A673 (cell line): ENCODE data around the gene TUBA8. TPM values are rescaled to one million over a fixed set of nuclear protein-coding genes. Genes with fewer than 3 reads are reported as not detected.

Experiments
- BruUV-seq: library from RNA; stranded (reverse); fragments of 400-500 nt; replicated peaks from 2 replicates; lab custom pipeline; 2021; lab: Mats Ljungman, UMichigan
- CTCF ChIA-PET: fragments of 300-600 bp; sonication (Branson Sonifier 250); formaldehyde crosslinking; loops from one replicate; lab custom pipeline; 2022; ENCODE audit warnings: antibody characterized with exemption; lab: Charles Lee
- POLR2A ChIA-PET: fragments of 300-600 bp; sonication (Branson Sonifier 250); formaldehyde crosslinking; loops from one replicate; lab custom pipeline; 2022; ENCODE audit warnings: antibody characterized with exemption; ENCODE audit not compliant: low non-redundant PET; lab: Charles Lee
- DNase-seq: peaks from one replicate; pipeline ENCODE4 v3.0.0-alpha.2; 2015; ENCODE audit warnings: low spot score
- H3K27ac ChIP-seq: fragments of 200-600 bp; sonication (generic); 2 replicates; pipeline ENCODE4 v1.5.1; 2016; ENCODE audit warnings: mixed run types, low read depth, mild to moderate bottlenecking, mixed read lengths, antibody characterized with exemption, low read length; ENCODE audit not compliant: poor library complexity, severe bottlenecking
- H3K27me3 ChIP-seq: fragments of 200-600 bp; sonication (generic); replicated peaks from 2 replicates; pipeline ENCODE4 v1.6.1; 2017; ENCODE audit warnings: mixed run types, low read depth, mild to moderate bottlenecking, mixed read lengths, antibody characterized with exemption, low read length; ENCODE audit not compliant: insufficient read depth, poor library complexity
- H3K36me3 ChIP-seq: fragments of 200-600 bp; sonication (generic); 2 replicates; pipeline ENCODE4 v1.6.1; 2016; ENCODE audit warnings: mixed run types, mild to moderate bottlenecking, mixed read lengths, antibody characterized with exemption, low read length; ENCODE audit not compliant: insufficient read depth, poor library complexity, severe bottlenecking
- H3K4me1 ChIP-seq: fragments of 200-600 bp; sonication (generic); 2 replicates; pipeline ENCODE4 v1.6.1; 2017; ENCODE audit warnings: mixed run types, mild to moderate bottlenecking, mixed read lengths, antibody characterized with exemption, low read length; ENCODE audit not compliant: insufficient read depth, poor library complexity, severe bottlenecking
- H3K4me3 ChIP-seq: fragments of 200-600 bp; sonication (generic); 2 replicates; pipeline ENCODE4 v1.5.1; 2016; ENCODE audit warnings: low read depth, mixed run types, mild to moderate bottlenecking, mixed read lengths, low read length; ENCODE audit not compliant: poor library complexity, severe bottlenecking
- H3K9me3 ChIP-seq: fragments of 200-600 bp; sonication (generic); 2 replicates; pipeline ENCODE4 v1.6.1; 2016; ENCODE audit warnings: mixed run types, low read depth, mild to moderate bottlenecking, mixed read lengths, antibody characterized with exemption, low read length; ENCODE audit not compliant: poor library complexity, severe bottlenecking
- EZH2 ChIP-seq: fragments of 200-600 bp; sonication (generic); IDR thresholded peaks from 2 replicates; pipeline ENCODE4 v1.6.1; 2017; ENCODE audit warnings: borderline replicate concordance, low read depth, mild to moderate bottlenecking, mixed read lengths, antibody characterized with exemption, low read length; ENCODE audit not compliant: poor library complexity, severe bottlenecking
- intact Hi-C: fragments of 100-400 bp; cut with micrococcal nuclease; formaldehyde crosslinking; loops from one replicate; pipeline ENCODE4 v1.10.0; 2022; ENCODE audit not compliant: unreplicated experiment
- total RNA-seq: library from RNA; stranded (reverse); gene quantifications from 2 replicates; pipeline ENCODE4 v1.2.3, GENCODE V29; 2021
- TF ChIP-seq, protein P1 (sequence below): fragments of 300-800, 200-600 bp; sonication (generic); conservative IDR thresholded peaks from 2 replicates; pipeline ENCODE4 v1.5.1; 2017; ENCODE audit warnings: low read depth, mild to moderate bottlenecking, antibody characterized with exemption, low read length, moderate library complexity, mixed read lengths

The TUBA8 gene
- total RNA-seq, 1 experiment from 2014 or later, result 3.1 TPM

DNA sequence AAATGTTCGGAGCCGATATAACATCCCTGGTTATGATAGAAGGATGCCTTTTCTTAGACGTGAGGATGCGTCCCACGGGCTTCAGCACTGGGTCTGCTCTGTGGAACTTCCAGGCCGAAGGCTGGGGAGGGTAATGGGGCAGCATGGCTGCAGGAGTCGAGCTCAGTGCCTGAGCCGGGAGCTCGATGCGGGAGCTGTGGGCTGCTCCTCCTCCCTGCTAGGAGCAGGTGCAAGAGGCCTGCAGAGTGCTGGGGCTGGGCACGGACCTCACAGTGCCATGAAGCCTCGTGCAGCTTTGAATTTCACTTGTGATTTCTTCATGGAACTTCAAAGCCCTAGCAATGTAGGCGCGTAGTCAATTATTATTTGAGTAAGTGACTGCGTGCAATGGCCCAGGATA, 6.0 kb downstream of the TUBA8 start:
- H3K36me3 ChIP-seq, result no peaks in the 10 kb centered on the region
- BruUV-seq, result no TSS peak
- POLR2A ChIA-PET, result no interaction called here
- intact Hi-C loops, result no loop called here
- H3K4me1 ChIP-seq, result no peaks in the 10 kb centered on the region
- H3K27ac ChIP-seq, result no peak overlapping the region
- no peak for DNase-seq
- no peak overlapping the region for H3K4me3 ChIP-seq
- no peaks in the 10 kb centered on the region for H3K27me3 ChIP-seq
- CTCF ChIA-PET, result no interaction called here
- TF ChIP-seq, protein P1, sequence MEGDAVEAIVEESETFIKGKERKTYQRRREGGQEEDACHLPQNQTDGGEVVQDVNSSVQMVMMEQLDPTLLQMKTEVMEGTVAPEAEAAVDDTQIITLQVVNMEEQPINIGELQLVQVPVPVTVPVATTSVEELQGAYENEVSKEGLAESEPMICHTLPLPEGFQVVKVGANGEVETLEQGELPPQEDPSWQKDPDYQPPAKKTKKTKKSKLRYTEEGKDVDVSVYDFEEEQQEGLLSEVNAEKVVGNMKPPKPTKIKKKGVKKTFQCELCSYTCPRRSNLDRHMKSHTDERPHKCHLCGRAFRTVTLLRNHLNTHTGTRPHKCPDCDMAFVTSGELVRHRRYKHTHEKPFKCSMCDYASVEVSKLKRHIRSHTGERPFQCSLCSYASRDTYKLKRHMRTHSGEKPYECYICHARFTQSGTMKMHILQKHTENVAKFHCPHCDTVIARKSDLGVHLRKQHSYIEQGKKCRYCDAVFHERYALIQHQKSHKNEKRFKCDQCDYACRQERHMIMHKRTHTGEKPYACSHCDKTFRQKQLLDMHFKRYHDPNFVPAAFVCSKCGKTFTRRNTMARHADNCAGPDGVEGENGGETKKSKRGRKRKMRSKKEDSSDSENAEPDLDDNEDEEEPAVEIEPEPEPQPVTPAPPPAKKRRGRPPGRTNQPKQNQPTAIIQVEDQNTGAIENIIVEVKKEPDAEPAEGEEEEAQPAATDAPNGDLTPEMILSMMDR, result no peak
- TF ChIP-seq EZH2, result no peak
- no peaks in the 10 kb centered on the region for H3K9me3 ChIP-seq

DNA sequence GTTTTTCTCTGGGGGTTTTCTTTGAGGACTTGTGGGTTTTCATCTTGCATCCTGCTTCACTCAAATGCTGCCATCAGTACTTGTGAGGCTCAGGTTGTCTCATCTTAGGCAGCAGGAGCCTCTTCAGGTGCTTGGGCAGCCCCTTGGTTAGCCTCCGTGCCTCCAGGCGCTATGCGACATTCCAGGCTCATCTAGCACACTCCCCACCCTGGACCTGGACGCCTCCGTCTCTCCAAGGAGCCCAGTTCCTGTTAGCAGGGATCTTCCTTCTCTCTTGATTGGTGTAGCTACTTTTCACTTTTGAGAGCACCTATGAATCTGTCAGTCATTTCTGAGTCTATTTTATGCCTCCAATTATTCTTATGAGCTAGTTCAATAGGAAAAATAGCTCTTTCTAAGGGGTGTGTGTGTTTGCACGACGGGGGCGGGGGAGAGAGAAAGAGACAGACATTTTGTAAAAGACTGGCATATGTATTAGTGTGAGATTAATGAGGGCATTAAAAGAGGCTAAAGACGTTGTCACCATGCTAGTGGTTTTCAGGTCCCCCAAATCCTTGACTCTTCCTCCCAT, 7.8 kb downstream of the TUBA8 start:
- Histone ChIP-seq H3K4me3 (no peak overlapping the region), H3K27me3 (no peaks in the 10 kb centered on the region), H3K9me3 (no peaks in the 10 kb centered on the region), H3K27ac (no peak overlapping the region), H3K36me3 (no peaks in the 10 kb centered on the region), H3K4me1 (no peaks in the 10 kb centered on the region)
- POLR2A ChIA-PET, result no interaction called here
- CTCF ChIA-PET, result no interaction called here
- no peak for TF ChIP-seq EZH2
- TF ChIP-seq, protein P1, result no peak
- no peak for DNase-seq
- intact Hi-C loops, result no loop called here
- BruUV-seq, result no TSS peak

DNA sequence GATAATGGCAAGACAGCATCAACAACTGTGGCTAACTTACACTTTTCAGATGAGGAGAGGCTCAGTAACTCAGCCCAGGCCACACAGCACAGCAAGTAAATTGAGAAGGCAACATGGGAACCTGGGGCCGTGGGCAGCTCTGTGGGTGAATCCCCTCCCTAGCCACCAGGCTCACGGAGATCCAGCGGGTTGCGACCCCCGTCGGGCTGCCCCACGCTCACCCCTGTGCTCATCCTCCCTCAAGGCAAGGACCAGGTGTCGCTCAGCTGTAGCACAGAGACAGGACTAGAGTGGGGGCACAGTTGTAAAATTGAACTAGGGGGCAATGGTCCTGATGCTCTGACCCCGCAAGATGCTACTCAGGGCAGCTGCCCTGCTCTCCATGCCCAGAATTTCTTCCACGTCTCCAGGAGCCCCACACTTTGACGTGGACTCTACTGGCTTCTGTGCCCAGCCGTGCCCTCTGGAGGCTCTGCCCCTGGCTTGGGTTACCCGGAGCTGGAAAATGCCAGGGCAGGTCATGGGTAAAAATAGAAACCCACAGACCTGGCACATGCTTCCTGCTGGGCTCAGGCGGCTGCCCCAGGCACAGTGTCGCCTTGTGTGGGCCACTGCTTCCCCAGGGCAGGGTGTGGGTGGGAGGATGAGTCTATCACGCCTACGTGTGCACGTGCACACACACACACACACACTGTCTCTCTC, 9.0 kb downstream of the TUBA8 start:
- no peak for DNase-seq
- intact Hi-C loops, result no loop called here

More for the DNA sequence above, 9.0 kb downstream of the TUBA8 start:
- no TSS peak for BruUV-seq
- no peak overlapping the region for H3K27ac ChIP-seq
- TF ChIP-seq, protein P1, result no peak
- no peak for TF ChIP-seq EZH2
- H3K4me1 ChIP-seq, result no peaks in the 10 kb centered on the region
- POLR2A ChIA-PET, result no interaction called here
- H3K36me3 ChIP-seq, result no peaks in the 10 kb centered on the region
- H3K4me3 ChIP-seq, result no peak overlapping the region
- no peaks in the 10 kb centered on the region for H3K9me3 ChIP-seq
- CTCF ChIA-PET, result no interaction called here
- no peaks in the 10 kb centered on the region for H3K27me3 ChIP-seq
